ENCODE results near the gene MRPL33.

Gene MRPL33

DNA sequence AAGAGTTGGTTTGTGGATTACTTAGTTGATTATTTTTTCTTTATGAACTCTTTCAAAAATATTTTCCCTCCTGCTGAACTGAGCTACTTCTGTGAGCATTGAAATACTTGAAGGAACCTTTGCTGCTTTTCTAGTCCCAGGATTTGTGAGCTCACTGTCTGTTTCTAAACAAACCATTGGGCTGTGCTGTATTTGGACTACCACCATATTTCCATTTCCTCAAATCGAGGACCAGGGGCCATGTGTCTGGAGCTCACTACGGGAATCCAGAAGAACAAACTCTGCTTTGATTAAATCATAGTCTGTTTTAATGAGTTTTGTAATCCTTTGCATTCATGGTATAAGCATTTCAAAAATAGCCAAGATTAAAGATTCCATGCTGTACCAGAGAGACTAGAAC lies 1.3 kb downstream of the MRPL33 start:
- no peak for DNase-seq (ENCODE audit: low spot score)
- H3K27ac ChIP-seq = no peak overlapping the region
- TF ChIP-seq, protein P1, sequence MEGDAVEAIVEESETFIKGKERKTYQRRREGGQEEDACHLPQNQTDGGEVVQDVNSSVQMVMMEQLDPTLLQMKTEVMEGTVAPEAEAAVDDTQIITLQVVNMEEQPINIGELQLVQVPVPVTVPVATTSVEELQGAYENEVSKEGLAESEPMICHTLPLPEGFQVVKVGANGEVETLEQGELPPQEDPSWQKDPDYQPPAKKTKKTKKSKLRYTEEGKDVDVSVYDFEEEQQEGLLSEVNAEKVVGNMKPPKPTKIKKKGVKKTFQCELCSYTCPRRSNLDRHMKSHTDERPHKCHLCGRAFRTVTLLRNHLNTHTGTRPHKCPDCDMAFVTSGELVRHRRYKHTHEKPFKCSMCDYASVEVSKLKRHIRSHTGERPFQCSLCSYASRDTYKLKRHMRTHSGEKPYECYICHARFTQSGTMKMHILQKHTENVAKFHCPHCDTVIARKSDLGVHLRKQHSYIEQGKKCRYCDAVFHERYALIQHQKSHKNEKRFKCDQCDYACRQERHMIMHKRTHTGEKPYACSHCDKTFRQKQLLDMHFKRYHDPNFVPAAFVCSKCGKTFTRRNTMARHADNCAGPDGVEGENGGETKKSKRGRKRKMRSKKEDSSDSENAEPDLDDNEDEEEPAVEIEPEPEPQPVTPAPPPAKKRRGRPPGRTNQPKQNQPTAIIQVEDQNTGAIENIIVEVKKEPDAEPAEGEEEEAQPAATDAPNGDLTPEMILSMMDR (conservative IDR thresholded peaks at IDR 0.05; ENCODE audit: low read depth) = no peak
- ChIA-PET CTCF (interaction anchor here (0.5 to 1.2 kb wide), 4 partner anchors 20 to 90 kb away, joined by 3 to 7 read pairs (median 4); no protein-coding TSS in a partner anchor), POLR2A (ENCODE audit: low non-redundant PET) (interaction anchor here (0.6 kb wide), 1 partner anchor 41 kb away, joined by 3 read pairs; no protein-coding TSS in a partner anchor)

DNA sequence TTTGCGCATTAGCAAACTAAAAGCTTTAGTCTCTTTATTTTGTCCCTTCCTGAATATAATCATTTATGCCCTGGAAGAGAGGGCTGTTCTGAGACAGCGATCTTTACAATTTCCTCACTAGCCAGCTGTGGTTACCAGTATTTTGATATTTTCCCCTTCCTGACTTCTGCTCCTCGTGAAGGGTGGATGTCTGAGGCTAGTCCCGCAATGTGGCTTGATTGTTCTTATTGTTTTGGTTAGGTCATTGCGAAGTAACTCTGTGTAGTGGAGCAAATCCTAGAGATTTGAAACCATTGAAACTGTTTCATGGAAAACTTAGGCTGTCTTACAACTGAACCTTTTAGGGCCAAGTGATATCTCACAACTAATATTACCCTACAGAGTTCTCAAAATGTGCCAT lies 2.4 kb downstream of the MRPL33 start:
- no peak for DNase-seq (ENCODE audit: low spot score)
- H3K27ac ChIP-seq = no peak overlapping the region
- TF ChIP-seq, protein P1 (conservative IDR thresholded peaks at IDR 0.05; ENCODE audit: low read depth) = no peak
- POLR2A ChIA-PET (ENCODE audit: low non-redundant PET) = no interaction called here
- CTCF ChIA-PET = no interaction called here

GRCh38 chr2:27776097-27776496 lies 4.6 kb downstream of the MRPL33 start:
- CTCF ChIA-PET = interaction anchor here (0.6 to 1.3 kb wide), 3 partner anchors 72 to 546 kb away, joined by 3 read pairs; no protein-coding TSS in a partner anchor
- peak; percentile 83 for DNase-seq (ENCODE audit: low spot score)
- H3K27ac ChIP-seq = peak overlapping the region; percentile 79
- TF ChIP-seq, protein P1 (conservative IDR thresholded peaks at IDR 0.05; ENCODE audit: low read depth) = no peak
- POLR2A ChIA-PET (ENCODE audit: low non-redundant PET) = no interaction called here

GRCh38 chr2:27776696-27777095 lies 5.2 kb downstream of the MRPL33 start:
- CTCF ChIA-PET = interaction anchor here (0.6 to 1.3 kb wide), 3 partner anchors 73 to 752 kb away, joined by 3 to 4 read pairs (median 3); no protein-coding TSS in a partner anchor
- no peak for DNase-seq (ENCODE audit: low spot score)
- TF ChIP-seq, protein P1 (conservative IDR thresholded peaks at IDR 0.05; ENCODE audit: low read depth) = no peak
- POLR2A ChIA-PET (ENCODE audit: low non-redundant PET) = interaction anchor here (0.5 kb wide), 1 partner anchor 84 kb away, joined by 4 read pairs; no protein-coding TSS in a partner anchor
- H3K27ac ChIP-seq = peak overlapping the region; percentile 79

GRCh38 chr2:27779417-27780055 lies 8.0 kb downstream of the MRPL33 start:
- CTCF ChIA-PET = no interaction called here
- no peak for DNase-seq (ENCODE audit: low spot score)
- no peak overlapping the region for H3K27ac ChIP-seq
- TF ChIP-seq, protein P1 (conservative IDR thresholded peaks at IDR 0.05; ENCODE audit: low read depth) = no peak
- POLR2A ChIA-PET (ENCODE audit: low non-redundant PET) = no interaction called here

DNA sequence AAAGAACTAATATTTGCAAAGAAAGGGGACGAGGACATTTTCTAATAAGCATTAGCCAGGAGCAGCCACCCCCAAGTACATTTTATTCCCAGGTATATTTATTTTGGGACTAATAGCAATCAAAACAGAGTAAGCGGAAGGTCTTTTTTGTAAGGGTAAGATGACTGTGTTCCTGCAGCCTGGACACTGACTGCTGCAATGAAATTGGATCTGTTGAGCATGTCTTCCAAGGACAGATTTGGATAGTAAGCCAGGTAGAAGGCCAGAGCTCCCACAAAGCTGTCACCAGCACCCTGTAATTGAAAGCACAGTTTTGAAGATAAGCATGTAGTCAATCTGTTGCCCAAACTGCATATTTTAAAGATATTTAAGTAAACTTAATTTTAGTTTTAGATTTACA lies 10.0 kb downstream of the MRPL33 start:
- ChIA-PET CTCF (interaction anchor here (1.4 kb wide), 1 partner anchor 26 kb away, joined by 4 read pairs; no protein-coding TSS in a partner anchor), POLR2A (ENCODE audit: low non-redundant PET) (no interaction called here)
- no peak overlapping the region for H3K27ac ChIP-seq
- TF ChIP-seq, protein P1 (conservative IDR thresholded peaks at IDR 0.05; ENCODE audit: low read depth) = no peak
- no peak for DNase-seq (ENCODE audit: low spot score)
